ENCODE measurements around the gene NCBP2. TPM values are rescaled to one million over a fixed set of nuclear protein-coding genes. Genes with fewer than 3 reads are reported as not detected.
"Not testable (repeated sequence)": the region's sequence is repeated elsewhere in the genome, so short reads cannot be mapped to it uniquely, and the experiment has no call there.

Gene NCBP2
- total and polyA plus RNA-seq, 7 donors = 35.7 to 60.7 (median 44.9) TPM

- H3K9me3 ChIP-seq = no peaks in the 10 kb centered on the region
- intact Hi-C loops (cut with DNase I) = loop anchor here (10.0 kb wide), 2 partner anchors 202 to 232 kb away; partner anchors contain the start of genes CEP19 and PIGX
- TF ChIP-seq POLR2A (IDR thresholded peaks at IDR 0.05) (no peak), POLR2AphosphoS5 (IDR thresholded peaks at IDR 0.05) (no peak), EP300 (IDR thresholded peaks at IDR 0.05) (no peak)
- TF ChIP-seq, protein P1, sequence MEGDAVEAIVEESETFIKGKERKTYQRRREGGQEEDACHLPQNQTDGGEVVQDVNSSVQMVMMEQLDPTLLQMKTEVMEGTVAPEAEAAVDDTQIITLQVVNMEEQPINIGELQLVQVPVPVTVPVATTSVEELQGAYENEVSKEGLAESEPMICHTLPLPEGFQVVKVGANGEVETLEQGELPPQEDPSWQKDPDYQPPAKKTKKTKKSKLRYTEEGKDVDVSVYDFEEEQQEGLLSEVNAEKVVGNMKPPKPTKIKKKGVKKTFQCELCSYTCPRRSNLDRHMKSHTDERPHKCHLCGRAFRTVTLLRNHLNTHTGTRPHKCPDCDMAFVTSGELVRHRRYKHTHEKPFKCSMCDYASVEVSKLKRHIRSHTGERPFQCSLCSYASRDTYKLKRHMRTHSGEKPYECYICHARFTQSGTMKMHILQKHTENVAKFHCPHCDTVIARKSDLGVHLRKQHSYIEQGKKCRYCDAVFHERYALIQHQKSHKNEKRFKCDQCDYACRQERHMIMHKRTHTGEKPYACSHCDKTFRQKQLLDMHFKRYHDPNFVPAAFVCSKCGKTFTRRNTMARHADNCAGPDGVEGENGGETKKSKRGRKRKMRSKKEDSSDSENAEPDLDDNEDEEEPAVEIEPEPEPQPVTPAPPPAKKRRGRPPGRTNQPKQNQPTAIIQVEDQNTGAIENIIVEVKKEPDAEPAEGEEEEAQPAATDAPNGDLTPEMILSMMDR (IDR thresholded peaks at IDR 0.05) = no peak
Observed at GRCh38 chr3:196947136-196947859, 5.0 kb upstream of the NCBP2 start.

GRCh38 chr3:196944037-196944790 is 1.9 kb upstream of the NCBP2 start:
- H3K36me3 ChIP-seq, DNase-seq, H3K9me3 ChIP-seq, H3K27me3 ChIP-seq, H3K4me3 ChIP-seq, H3K27ac ChIP-seq: not testable (repeated sequence)
- peaks cover 0 to 37% (median 25%) of the 10 kb centered on the region in 4 donors for H3K4me1 ChIP-seq
- 61 to 72% methylated on average over 14 of the region's 14 CpGs for WGBS, 2 donors
- intact Hi-C loops (cut with DNase I) = loop anchor here (10.0 kb wide), 2 partner anchors 199 to 229 kb away; partner anchors contain the start of genes CEP19 and PIGX

More at GRCh38 chr3:196947136-196947859, 5.0 kb upstream of the NCBP2 start:
- Histone ChIP-seq H3K4me1 (peaks cover 0 to 19% (median 12%) of the 10 kb centered on the region in 4 donors), H3K27me3 (no peaks in the 10 kb centered on the region), H3K27ac (no peak overlapping the region), H3K4me3 (no peak overlapping the region), H3K36me3 (peaks cover 0 to 10% (median 0%) of the 10 kb centered on the region in 4 donors)
- no peak for DNase-seq
- WGBS, 2 donors = 87 to 90% methylated on average over 10 of the region's 10 CpGs

DNA sequence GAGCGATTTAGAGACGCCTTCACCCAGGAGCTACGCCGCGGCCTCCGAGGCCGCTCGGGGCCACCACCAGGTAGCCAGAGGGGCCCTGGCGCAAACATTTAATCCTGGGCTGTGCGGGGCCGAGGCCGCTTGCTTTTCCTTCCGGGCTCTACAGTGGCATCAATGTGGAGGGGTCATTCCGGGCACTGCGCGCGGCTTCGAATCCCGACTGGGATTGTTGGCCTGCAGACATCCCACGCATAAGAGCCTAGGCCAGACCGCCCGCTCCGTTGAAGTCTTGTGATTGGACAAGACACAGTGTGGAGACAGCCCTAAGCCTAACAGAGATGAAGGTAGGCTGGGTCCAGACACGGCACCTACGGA is 568 bp upstream of the NCBP2 start:
- Histone ChIP-seq H3K36me3 (peaks cover 0 to 17% (median 8%) of the 10 kb centered on the region in 4 donors), H3K27ac (peak overlapping the region; percentile 86 to 94 (median 94)), H3K4me3 (peak overlapping the region; percentile 84 to 100 (median 98)), H3K4me1 (peaks cover 0 to 37% (median 25%) of the 10 kb centered on the region in 4 donors), H3K27me3 (no peaks in the 10 kb centered on the region), H3K9me3 (no peaks in the 10 kb centered on the region)
- 0% methylated on average over 25 of the region's 25 CpGs for WGBS, 2 donors
- no peak for DNase-seq
- TF ChIP-seq EP300 (IDR thresholded peaks at IDR 0.05) = no peak
- no peak for TF ChIP-seq POLR2A (IDR thresholded peaks at IDR 0.05)
- TF ChIP-seq POLR2AphosphoS5 (IDR thresholded peaks at IDR 0.05) = no peak
- TF ChIP-seq, protein P1 (IDR thresholded peaks at IDR 0.05) = no peak
- intact Hi-C loops (cut with DNase I) = loop anchor here (1.0 to 10.0 kb wide), 6 partner anchors 27 to 374 kb away; partner anchors contain the start of genes CEP19, FBXO45, PIGX and SENP5

GRCh38 chr3:196941729-196942225 is 551 bp downstream of the NCBP2 start:
- no peak for TF ChIP-seq POLR2A (IDR thresholded peaks at IDR 0.05)
- TF ChIP-seq POLR2AphosphoS5 (IDR thresholded peaks at IDR 0.05) = no peak
- TF ChIP-seq EP300 (IDR thresholded peaks at IDR 0.05) = no peak
- TF ChIP-seq, protein P1 (IDR thresholded peaks at IDR 0.05) = no peak
- H3K9me3 ChIP-seq = no peaks in the 10 kb centered on the region
- peaks cover 0 to 37% (median 25%) of the 10 kb centered on the region in 4 donors for H3K4me1 ChIP-seq
- DNase-seq = no peak
- H3K36me3 ChIP-seq = peaks cover 10 to 28% (median 17%) of the 10 kb centered on the region in 4 donors
- peak overlapping the region; percentile 84 to 100 (median 98) for H3K4me3 ChIP-seq
- no peaks in the 10 kb centered on the region for H3K27me3 ChIP-seq
- WGBS, 2 donors = 0 to 1% methylated on average over 31 of the region's 31 CpGs
- intact Hi-C loops (cut with DNase I) = loop anchor here (1.0 to 10.0 kb wide), 6 partner anchors 29 to 373 kb away; partner anchors contain the start of genes CEP19, FBXO45, PIGX and SENP5
- H3K27ac ChIP-seq = peak overlapping the region; percentile 86 to 94 (median 94)

DNA sequence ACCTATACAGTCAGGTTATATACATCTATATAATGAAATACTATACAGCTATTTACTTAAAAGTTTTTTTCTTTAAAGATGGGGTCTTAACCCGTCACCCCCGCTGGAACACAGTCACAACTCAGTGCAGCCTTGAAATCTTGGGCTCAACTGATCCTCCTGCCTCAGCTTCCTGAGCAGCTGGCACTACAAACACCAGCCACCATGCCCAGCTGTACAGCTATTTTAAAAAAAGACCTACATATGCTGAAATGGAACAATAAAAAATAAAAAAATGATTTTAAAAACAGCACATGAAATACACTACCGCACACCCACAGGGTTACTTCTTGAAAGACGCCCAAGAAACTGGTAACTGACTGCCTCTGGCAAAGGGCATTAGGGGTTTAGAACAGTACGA is 3.8 kb downstream of the NCBP2 start:
- Histone ChIP-seq H3K9me3 (no peaks in the 10 kb centered on the region), H3K27me3 (no peaks in the 10 kb centered on the region), H3K27ac (no peak overlapping the region), H3K4me3 (no peak overlapping the region), H3K4me1 (peaks cover 0 to 27% (median 17%) of the 10 kb centered on the region in 4 donors), H3K36me3 (peaks cover 18 to 60% (median 43%) of the 10 kb centered on the region in 4 donors)
- intact Hi-C loops (cut with DNase I) = no loop called here
- DNase-seq = no peak
- TF ChIP-seq, protein P1 (IDR thresholded peaks at IDR 0.05) = no peak
- TF ChIP-seq POLR2A (IDR thresholded peaks at IDR 0.05) (no peak), POLR2AphosphoS5 (IDR thresholded peaks at IDR 0.05) (no peak), EP300 (IDR thresholded peaks at IDR 0.05) (no peak)
- 81 to 95% methylated on average over 5 of the region's 5 CpGs for WGBS, 2 donors
